ENCODE data around the gene MDM1.

DNA sequence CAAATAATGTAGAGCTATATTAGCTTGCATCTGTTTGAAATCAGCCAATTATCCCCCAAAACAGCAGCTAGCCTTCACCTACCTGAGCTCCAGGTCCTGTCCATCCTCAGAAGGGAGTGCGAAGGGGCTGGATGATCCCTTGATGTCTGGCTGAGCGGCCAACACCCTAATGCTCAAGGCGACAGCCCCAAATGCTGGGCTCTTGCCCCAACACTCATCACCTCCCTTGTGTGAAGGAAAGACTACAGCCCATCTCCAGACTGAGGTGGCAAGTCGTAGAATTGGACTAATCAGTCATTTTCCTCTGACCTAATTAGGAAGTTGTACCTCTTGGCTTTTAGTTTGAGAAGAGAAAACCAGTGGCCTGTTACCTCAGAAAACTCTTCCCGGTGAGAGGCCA is 16.3 kb upstream of the MDM1 start:
- TF ChIP-seq POLR2A (IDR thresholded peaks at IDR 0.05): no peak
- TF ChIP-seq, protein P1, sequence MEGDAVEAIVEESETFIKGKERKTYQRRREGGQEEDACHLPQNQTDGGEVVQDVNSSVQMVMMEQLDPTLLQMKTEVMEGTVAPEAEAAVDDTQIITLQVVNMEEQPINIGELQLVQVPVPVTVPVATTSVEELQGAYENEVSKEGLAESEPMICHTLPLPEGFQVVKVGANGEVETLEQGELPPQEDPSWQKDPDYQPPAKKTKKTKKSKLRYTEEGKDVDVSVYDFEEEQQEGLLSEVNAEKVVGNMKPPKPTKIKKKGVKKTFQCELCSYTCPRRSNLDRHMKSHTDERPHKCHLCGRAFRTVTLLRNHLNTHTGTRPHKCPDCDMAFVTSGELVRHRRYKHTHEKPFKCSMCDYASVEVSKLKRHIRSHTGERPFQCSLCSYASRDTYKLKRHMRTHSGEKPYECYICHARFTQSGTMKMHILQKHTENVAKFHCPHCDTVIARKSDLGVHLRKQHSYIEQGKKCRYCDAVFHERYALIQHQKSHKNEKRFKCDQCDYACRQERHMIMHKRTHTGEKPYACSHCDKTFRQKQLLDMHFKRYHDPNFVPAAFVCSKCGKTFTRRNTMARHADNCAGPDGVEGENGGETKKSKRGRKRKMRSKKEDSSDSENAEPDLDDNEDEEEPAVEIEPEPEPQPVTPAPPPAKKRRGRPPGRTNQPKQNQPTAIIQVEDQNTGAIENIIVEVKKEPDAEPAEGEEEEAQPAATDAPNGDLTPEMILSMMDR (IDR thresholded peaks at IDR 0.05): no peak
